Measurements from ENCODE around the gene C12orf75. TPM values are rescaled to one million over a fixed set of nuclear protein-coding genes. Genes with fewer than 3 reads are reported as not detected.

Gene C12orf75
- total RNA-seq, 1 donor from 2014 or later: 1.8 TPM

- DNase-seq: no peak
- no peak for ATAC-seq
- intact Hi-C loops (cut with micrococcal nuclease): no loop called here
These were observed 22.6 kb downstream of the C12orf75 start for GRCh38 chr12:105352940-105353635.

- ATAC-seq: no peak
- intact Hi-C loops (cut with micrococcal nuclease): no loop called here
- no peak for DNase-seq
These were observed 25.3 kb downstream of the C12orf75 start for GRCh38 chr12:105355752-105356151.

GRCh38 chr12:105357162-105357691 is 26.7 kb downstream of the C12orf75 start:
- no peak for DNase-seq
- intact Hi-C loops (cut with micrococcal nuclease): no loop called here
- no peak for ATAC-seq

GRCh38 chr12:105358789-105359188 is 28.3 kb downstream of the C12orf75 start:
- intact Hi-C loops (cut with micrococcal nuclease): no loop called here
- no peak for DNase-seq
- peak; percentile 51 for ATAC-seq

- DNase-seq (no peak), ATAC-seq (no peak)
- intact Hi-C loops (cut with micrococcal nuclease): no loop called here
These were observed 29.4 kb downstream of the C12orf75 start for GRCh38 chr12:105359856-105360255.

- no peak for ATAC-seq
- no peak for DNase-seq
- intact Hi-C loops (cut with micrococcal nuclease): no loop called here
These were observed 33.4 kb downstream of the C12orf75 start for GRCh38 chr12:105363890-105364289.

- intact Hi-C loops (cut with micrococcal nuclease): no loop called here
- DNase-seq: no peak
- ATAC-seq: no peak
These were observed 34.7 kb downstream of the C12orf75 start for GRCh38 chr12:105365231-105365630.

GRCh38 chr12:105368047-105368646 is 37.7 kb downstream of the C12orf75 start:
- DNase-seq (no peak), ATAC-seq (no peak)
- intact Hi-C loops (cut with micrococcal nuclease): no loop called here

- no peak for ATAC-seq
These were observed 38.5 kb downstream of the C12orf75 start for GRCh38 chr12:105369014-105369413.

GRCh38 chr12:105374303-105374702 is 43.8 kb downstream of the C12orf75 start:
- no peak for ATAC-seq
- DNase-seq: no peak
- intact Hi-C loops (cut with micrococcal nuclease): no loop called here

More at GRCh38 chr12:105369014-105369413, 38.5 kb downstream of the C12orf75 start:
- DNase-seq: no peak
- intact Hi-C loops (cut with micrococcal nuclease): no loop called here

GRCh38 chr12:105377077-105377476 is 46.6 kb downstream of the C12orf75 start:
- ATAC-seq (no peak), DNase-seq (no peak)
- intact Hi-C loops (cut with micrococcal nuclease): no loop called here

GRCh38 chr12:105378911-105379310 is 48.4 kb downstream of the C12orf75 start:
- intact Hi-C loops (cut with micrococcal nuclease): no loop called here
- DNase-seq: no peak

GRCh38 chr12:105382771-105383622 is 52.5 kb downstream of the C12orf75 start:
- DNase-seq (no peak), ATAC-seq (peak; percentile 76)
- intact Hi-C loops (cut with micrococcal nuclease): no loop called here

More at GRCh38 chr12:105378911-105379310, 48.4 kb downstream of the C12orf75 start:
- no peak for ATAC-seq

- DNase-seq (no peak), ATAC-seq (no peak)
- intact Hi-C loops (cut with micrococcal nuclease): no loop called here
These were observed 53.7 kb downstream of the C12orf75 start for GRCh38 chr12:105384220-105384619.

GRCh38 chr12:105384916-105385535 is 54.5 kb downstream of the C12orf75 start:
- no peak for ATAC-seq
- no peak for DNase-seq
- intact Hi-C loops (cut with micrococcal nuclease): no loop called here

- DNase-seq: no peak
- intact Hi-C loops (cut with micrococcal nuclease): no loop called here
- no peak for ATAC-seq
These were observed 55.9 kb downstream of the C12orf75 start for GRCh38 chr12:105386431-105386830.

- DNase-seq (no peak), ATAC-seq (no peak)
- intact Hi-C loops (cut with micrococcal nuclease): no loop called here
These were observed 60.7 kb downstream of the C12orf75 start for GRCh38 chr12:105391231-105391630.

- ATAC-seq: peak; percentile 43
- no peak for DNase-seq
- intact Hi-C loops (cut with micrococcal nuclease): no loop called here
These were observed 63.1 kb downstream of the C12orf75 start for GRCh38 chr12:105393587-105393986.

- ATAC-seq (no peak), DNase-seq (no peak)
- intact Hi-C loops (cut with micrococcal nuclease): no loop called here
These were observed 65.5 kb downstream of the C12orf75 start for GRCh38 chr12:105396024-105396423.
